ENCODE data around the gene SCP2D1. TPM values are rescaled to one million over a fixed set of nuclear protein-coding genes. Genes with fewer than 3 reads are reported as not detected.

SCP2D1 gene
- total and polyA plus RNA-seq, 9 of the 15 experiments (the other 6 are each of a cell fraction or from before 2014, with no cell fraction given): not detected

GRCh38 chr20:18852318-18852717 lies 38.7 kb downstream of the SCP2D1 start:
- intact Hi-C loops (cut with micrococcal nuclease) (no loop called here), in situ Hi-C loops (cut with MboI) (no loop called here)
- Histone ChIP-seq H4K20me1 (replicated peaks; ENCODE audit: control insufficient read depth, insufficient read depth, low read length) (no peaks in the 10 kb centered on the region), H2AFZ (ENCODE audit: low read depth, low read length) (no peak overlapping the region), H3K9me1 (ENCODE audit: control insufficient read depth, insufficient read depth, low read length) (no peaks in the 10 kb centered on the region), H3K4me3 (no peak overlapping the region), H3K4me2 (ENCODE audit: insufficient read depth, low read length) (no peak overlapping the region), H3K36me3 (ENCODE audit: control insufficient read depth, insufficient read depth, low read length) (no peaks in the 10 kb centered on the region), H3K79me2 (ENCODE audit: control insufficient read depth, insufficient read depth, low read length) (no peaks in the 10 kb centered on the region), H3K9me3 (replicated peaks; ENCODE audit: control insufficient read depth, insufficient read depth, low read depth, low read length) (no peaks in the 10 kb centered on the region), H3K9ac (ENCODE audit: insufficient read depth in 1 of 2, low read depth in 2 of 2, low read length in 2 of 2) (no peak overlapping the region), H3K4me1 (replicated peaks in 1 of 2; ENCODE audit: control insufficient read depth in 2 of 2, insufficient read depth in 2 of 2, low read length in 2 of 2) (no peaks in the 10 kb centered on the region), H3K27ac (ENCODE audit: extremely low read depth, low read depth, low read length) (no peak overlapping the region), H3K27me3 (ENCODE audit: control insufficient read depth in 2 of 2, insufficient read depth in 2 of 2, low read length in 2 of 2) (no peaks in the 10 kb centered on the region)
- FAIRE-seq: no peak
- no peak for ATAC-seq
- TF ChIP-seq GABPB2 (CRISPR knock-in tag; conservative IDR thresholded peaks at IDR 0.05) (no peak), ZNF212 (CRISPR knock-in tag; IDR thresholded peaks at IDR 0.05) (no peak), RHOXF2B (CRISPR knock-in tag; conservative IDR thresholded peaks at IDR 0.05) (no peak), DACH1 (IDR thresholded peaks at IDR 0.05; ENCODE audit: partially characterized antibody) (no peak), NFIC (IDR thresholded peaks at IDR 0.05) (no peak), FIP1L1 (IDR thresholded peaks at IDR 0.05; ENCODE audit: low read depth, low read length, poor library complexity, severe bottlenecking) (no peak)
- no peak for DNase-seq (ENCODE audit: extremely low read depth in 1 of 4, low spot score in 3 of 4)
- WGBS (ENCODE audit: insufficient coverage, low coverage, missing lambda C conversion rate): 0% methylated on average over 3 of the region's 3 CpGs
- CTCF ChIA-PET (ENCODE audit: low intra/inter-chr PET ratio): no interaction called here
- POLR2A ChIA-PET: no interaction called here
- BruUV-seq (replicated peaks): no TSS peak

DNA sequence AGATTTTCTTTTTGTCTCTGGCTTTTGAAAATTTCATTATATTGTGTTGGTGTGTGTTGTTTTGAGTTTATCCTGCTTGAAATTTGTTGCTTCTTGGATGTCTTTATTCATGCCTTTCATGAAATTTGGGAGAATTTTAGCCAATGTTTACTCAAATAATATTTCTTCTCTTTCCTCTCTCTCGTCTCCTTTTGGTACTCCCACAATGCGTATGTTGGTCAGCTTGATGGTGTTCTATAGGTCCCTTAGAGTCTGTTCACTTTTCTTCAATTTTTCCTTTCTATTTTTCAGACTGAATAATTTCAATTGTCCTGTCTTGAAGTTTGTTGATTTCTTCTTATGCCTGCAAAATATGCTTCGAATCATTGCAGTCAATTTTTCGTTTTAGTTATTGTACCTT lies 39.6 kb downstream of the SCP2D1 start:
- CTCF ChIA-PET (ENCODE audit: low intra/inter-chr PET ratio): interaction anchor here (0.6 kb wide), 1 partner anchor 432 kb away, joined by 3 read pairs; no protein-coding TSS in a partner anchor
- no peaks in the 10 kb centered on the region for H3K4me1 ChIP-seq (replicated peaks in 1 of 2; ENCODE audit: control insufficient read depth in 2 of 2, insufficient read depth in 2 of 2, low read length in 2 of 2)
- no peak overlapping the region for H3K27ac ChIP-seq (ENCODE audit: extremely low read depth, low read depth, low read length)
- no peaks in the 10 kb centered on the region for H3K9me3 ChIP-seq (replicated peaks; ENCODE audit: control insufficient read depth, insufficient read depth, low read depth, low read length)
- H2AFZ ChIP-seq (ENCODE audit: low read depth, low read length): no peak overlapping the region
- BruUV-seq (replicated peaks): no TSS peak
- FAIRE-seq (no peak), ATAC-seq (no peak), DNase-seq (ENCODE audit: extremely low read depth in 1 of 4, low spot score in 3 of 4) (no peak)
- H3K36me3 ChIP-seq (ENCODE audit: control insufficient read depth, insufficient read depth, low read length): no peaks in the 10 kb centered on the region
- H3K79me2 ChIP-seq (ENCODE audit: control insufficient read depth, insufficient read depth, low read length): no peaks in the 10 kb centered on the region
- no peaks in the 10 kb centered on the region for H3K9me1 ChIP-seq (ENCODE audit: control insufficient read depth, insufficient read depth, low read length)
- H3K4me3 ChIP-seq: no peak overlapping the region
- H3K4me2 ChIP-seq (ENCODE audit: insufficient read depth, low read length): no peak overlapping the region
- in situ Hi-C loops (cut with MboI) (no loop called here), intact Hi-C loops (cut with micrococcal nuclease) (no loop called here)
- WGBS (ENCODE audit: insufficient coverage, low coverage, missing lambda C conversion rate): 0% methylated on average over 4 of the region's 4 CpGs
- no peak overlapping the region for H3K9ac ChIP-seq (ENCODE audit: insufficient read depth in 1 of 2, low read depth in 2 of 2, low read length in 2 of 2)
- H3K27me3 ChIP-seq (ENCODE audit: control insufficient read depth in 2 of 2, insufficient read depth in 2 of 2, low read length in 2 of 2): no peaks in the 10 kb centered on the region
- no peaks in the 10 kb centered on the region for H4K20me1 ChIP-seq (replicated peaks; ENCODE audit: control insufficient read depth, insufficient read depth, low read length)
- POLR2A ChIA-PET: interaction anchor here (0.6 kb wide), 1 partner anchor 27 kb away, joined by 3 read pairs; no protein-coding TSS in a partner anchor
- TF ChIP-seq, protein P1, sequence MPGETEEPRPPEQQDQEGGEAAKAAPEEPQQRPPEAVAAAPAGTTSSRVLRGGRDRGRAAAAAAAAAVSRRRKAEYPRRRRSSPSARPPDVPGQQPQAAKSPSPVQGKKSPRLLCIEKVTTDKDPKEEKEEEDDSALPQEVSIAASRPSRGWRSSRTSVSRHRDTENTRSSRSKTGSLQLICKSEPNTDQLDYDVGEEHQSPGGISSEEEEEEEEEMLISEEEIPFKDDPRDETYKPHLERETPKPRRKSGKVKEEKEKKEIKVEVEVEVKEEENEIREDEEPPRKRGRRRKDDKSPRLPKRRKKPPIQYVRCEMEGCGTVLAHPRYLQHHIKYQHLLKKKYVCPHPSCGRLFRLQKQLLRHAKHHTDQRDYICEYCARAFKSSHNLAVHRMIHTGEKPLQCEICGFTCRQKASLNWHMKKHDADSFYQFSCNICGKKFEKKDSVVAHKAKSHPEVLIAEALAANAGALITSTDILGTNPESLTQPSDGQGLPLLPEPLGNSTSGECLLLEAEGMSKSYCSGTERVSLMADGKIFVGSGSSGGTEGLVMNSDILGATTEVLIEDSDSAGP (CRISPR knock-in tag; IDR thresholded peaks at IDR 0.05): no peak
- TF ChIP-seq NONO (IDR thresholded peaks at IDR 0.05; ENCODE audit: low read depth in 2 of 2, low read length in 1 of 2) (no peak), ZNF668 (CRISPR knock-in tag; IDR thresholded peaks at IDR 0.05) (no peak), ZNF24 (IDR thresholded peaks at IDR 0.05) (no peak), MYBL2 (IDR thresholded peaks at IDR 0.05; ENCODE audit: low read depth) (no peak), MYBL2 (CRISPR knock-in tag; IDR thresholded peaks at IDR 0.05; ENCODE audit: borderline replicate concordance) (no peak), NRF1 (conservative IDR thresholded peaks at IDR 0.05 in 1 of 2, IDR thresholded peaks at IDR 0.05 in 1 of 2) (no peak), E2F6 (IDR thresholded peaks at IDR 0.05; ENCODE audit: borderline replicate concordance in 1 of 2, extremely low read depth in 1 of 2, insufficient read depth in 1 of 2, insufficient read length in 1 of 2, low read depth in 1 of 2, low read length in 1 of 2, poor library complexity in 1 of 2, severe bottlenecking in 1 of 2) (no peak)

Data from K562 (cell line).